ENCODE measurements around the gene TCF4.

Gene TCF4

GRCh38 chr18:55287149-55287806 is 300.7 kb downstream of the TCF4 start:
- Histone ChIP-seq H3K9me3 (ENCODE audit: severe bottlenecking) (no peaks in the 10 kb centered on the region), H3K27ac (ENCODE audit: poor library complexity, severe bottlenecking) (no peak overlapping the region), H3K27me3 (ENCODE audit: insufficient read depth, poor library complexity, severe bottlenecking) (no peaks in the 10 kb centered on the region), H3K4me1 (ENCODE audit: insufficient read depth, poor library complexity, severe bottlenecking) (no peaks in the 10 kb centered on the region), H3K4me3 (ENCODE audit: severe bottlenecking) (no peak overlapping the region), H3K36me3 (ENCODE audit: low read depth) (no peaks in the 10 kb centered on the region)
- no peak for DNase-seq (ENCODE audit: low spot score)
- no peak for TF ChIP-seq CTCF (IDR thresholded peaks at IDR 0.05; ENCODE audit: poor library complexity, severe bottlenecking)
- ATAC-seq (ENCODE audit: low read depth) = no peak

- ATAC-seq (ENCODE audit: low read depth) (no peak), DNase-seq (ENCODE audit: low spot score) (no peak)
- TF ChIP-seq CTCF (IDR thresholded peaks at IDR 0.05; ENCODE audit: poor library complexity, severe bottlenecking) = no peak
- Histone ChIP-seq H3K27me3 (ENCODE audit: insufficient read depth, poor library complexity, severe bottlenecking) (no peaks in the 10 kb centered on the region), H3K4me1 (ENCODE audit: insufficient read depth, poor library complexity, severe bottlenecking) (no peaks in the 10 kb centered on the region), H3K4me3 (ENCODE audit: severe bottlenecking) (no peak overlapping the region), H3K36me3 (ENCODE audit: low read depth) (no peaks in the 10 kb centered on the region), H3K9me3 (ENCODE audit: severe bottlenecking) (no peaks in the 10 kb centered on the region), H3K27ac (ENCODE audit: poor library complexity, severe bottlenecking) (no peak overlapping the region)
Observed at GRCh38 chr18:55286257-55286825, 301.7 kb downstream of the TCF4 start.

GRCh38 chr18:55284614-55285013 is 303.4 kb downstream of the TCF4 start:
- Histone ChIP-seq H3K4me3 (ENCODE audit: severe bottlenecking) (no peak overlapping the region), H3K27me3 (ENCODE audit: insufficient read depth, poor library complexity, severe bottlenecking) (no peaks in the 10 kb centered on the region), H3K9me3 (ENCODE audit: severe bottlenecking) (no peaks in the 10 kb centered on the region), H3K4me1 (ENCODE audit: insufficient read depth, poor library complexity, severe bottlenecking) (no peaks in the 10 kb centered on the region), H3K36me3 (ENCODE audit: low read depth) (no peaks in the 10 kb centered on the region), H3K27ac (ENCODE audit: poor library complexity, severe bottlenecking) (no peak overlapping the region)
- no peak for TF ChIP-seq CTCF (IDR thresholded peaks at IDR 0.05; ENCODE audit: poor library complexity, severe bottlenecking)
- ATAC-seq (ENCODE audit: low read depth) (no peak), DNase-seq (ENCODE audit: low spot score) (no peak)

- H3K9me3 ChIP-seq (ENCODE audit: severe bottlenecking) = no peaks in the 10 kb centered on the region
- H3K27ac ChIP-seq (ENCODE audit: poor library complexity, severe bottlenecking) = no peak overlapping the region
- H3K4me1 ChIP-seq (ENCODE audit: insufficient read depth, poor library complexity, severe bottlenecking) = no peaks in the 10 kb centered on the region
- TF ChIP-seq CTCF (IDR thresholded peaks at IDR 0.05; ENCODE audit: poor library complexity, severe bottlenecking) = no peak
- DNase-seq (ENCODE audit: low spot score) (no peak), ATAC-seq (ENCODE audit: low read depth) (no peak)
- no peaks in the 10 kb centered on the region for H3K36me3 ChIP-seq (ENCODE audit: low read depth)
- no peak overlapping the region for H3K4me3 ChIP-seq (ENCODE audit: severe bottlenecking)
- no peaks in the 10 kb centered on the region for H3K27me3 ChIP-seq (ENCODE audit: insufficient read depth, poor library complexity, severe bottlenecking)
Observed at GRCh38 chr18:55283309-55283708, 304.7 kb downstream of the TCF4 start.

GRCh38 chr18:55280503-55280902 is 307.5 kb downstream of the TCF4 start:
- no peaks in the 10 kb centered on the region for H3K36me3 ChIP-seq (ENCODE audit: low read depth)
- no peak for DNase-seq (ENCODE audit: low spot score)
- no peaks in the 10 kb centered on the region for H3K9me3 ChIP-seq (ENCODE audit: severe bottlenecking)
- no peak for ATAC-seq (ENCODE audit: low read depth)
- H3K27me3 ChIP-seq (ENCODE audit: insufficient read depth, poor library complexity, severe bottlenecking) = no peaks in the 10 kb centered on the region
- no peak for TF ChIP-seq CTCF (IDR thresholded peaks at IDR 0.05; ENCODE audit: poor library complexity, severe bottlenecking)
- H3K4me3 ChIP-seq (ENCODE audit: severe bottlenecking) = no peak overlapping the region
- H3K4me1 ChIP-seq (ENCODE audit: insufficient read depth, poor library complexity, severe bottlenecking) = no peaks in the 10 kb centered on the region
- no peak overlapping the region for H3K27ac ChIP-seq (ENCODE audit: poor library complexity, severe bottlenecking)
